Activated CD4-positive, alpha-beta memory T cell treated with anti-CD3 and anti-CD28 coated beads for 36 hours (primary cell): ENCODE data around the gene CCL3. TPM values are rescaled to one million over a fixed set of nuclear protein-coding genes. Genes with fewer than 3 reads are reported as not detected.

ENCODE experiments used
- CTCF ChIA-PET: fragments of 350-600 bp; sonication (Branson Sonifier 250); formaldehyde crosslinking; loops from one replicate; lab custom pipeline; 2021; ENCODE audit warnings: antibody characterized with exemption, inconsistent platforms; lab: Charles Lee
- POLR2A ChIA-PET: fragments of 350-600 bp; sonication (Branson Sonifier 250); formaldehyde crosslinking; loops from one replicate; lab custom pipeline; 2021; ENCODE audit warnings: antibody characterized with exemption; lab: Charles Lee
- DNase-seq: peaks from one replicate; pipeline ENCODE4 v3.0.0-alpha.2; 2020
- H3K27ac Mint-ChIP-seq: one replicate; pipeline ENCODE4 v1.8.0; 2021; ENCODE audit warnings: mixed read lengths
- H3K27me3 Mint-ChIP-seq: one replicate; pipeline ENCODE4 v1.8.0; 2021; ENCODE audit warnings: mixed read lengths
- H3K36me3 Mint-ChIP-seq: one replicate; pipeline ENCODE4 v1.8.0; 2021; ENCODE audit warnings: mixed read lengths
- H3K4me1 Mint-ChIP-seq: one replicate; pipeline ENCODE4 v1.8.0; 2021; ENCODE audit warnings: low read depth, mixed read lengths
- H3K4me3 Mint-ChIP-seq: one replicate; pipeline ENCODE4 v1.8.0; 2021; ENCODE audit warnings: mild to moderate bottlenecking, mixed read lengths
- H3K9me3 Mint-ChIP-seq: one replicate; pipeline ENCODE4 v1.8.0; 2021; ENCODE audit warnings: mixed read lengths
- intact Hi-C: fragments of 100-400 bp; cut with micrococcal nuclease; formaldehyde crosslinking; loops from one replicate; pipeline ENCODE4 v1.15.1; 2023
- total RNA-seq, 2 experiments: library from RNA; stranded (reverse); gene quantifications; one replicate each; pipeline ENCODE4 v1.2.3, GENCODE V29; 2021

CCL3 gene
- total RNA-seq = 100 to 1,000 TPM; 981 to 989 TPM

DNA sequence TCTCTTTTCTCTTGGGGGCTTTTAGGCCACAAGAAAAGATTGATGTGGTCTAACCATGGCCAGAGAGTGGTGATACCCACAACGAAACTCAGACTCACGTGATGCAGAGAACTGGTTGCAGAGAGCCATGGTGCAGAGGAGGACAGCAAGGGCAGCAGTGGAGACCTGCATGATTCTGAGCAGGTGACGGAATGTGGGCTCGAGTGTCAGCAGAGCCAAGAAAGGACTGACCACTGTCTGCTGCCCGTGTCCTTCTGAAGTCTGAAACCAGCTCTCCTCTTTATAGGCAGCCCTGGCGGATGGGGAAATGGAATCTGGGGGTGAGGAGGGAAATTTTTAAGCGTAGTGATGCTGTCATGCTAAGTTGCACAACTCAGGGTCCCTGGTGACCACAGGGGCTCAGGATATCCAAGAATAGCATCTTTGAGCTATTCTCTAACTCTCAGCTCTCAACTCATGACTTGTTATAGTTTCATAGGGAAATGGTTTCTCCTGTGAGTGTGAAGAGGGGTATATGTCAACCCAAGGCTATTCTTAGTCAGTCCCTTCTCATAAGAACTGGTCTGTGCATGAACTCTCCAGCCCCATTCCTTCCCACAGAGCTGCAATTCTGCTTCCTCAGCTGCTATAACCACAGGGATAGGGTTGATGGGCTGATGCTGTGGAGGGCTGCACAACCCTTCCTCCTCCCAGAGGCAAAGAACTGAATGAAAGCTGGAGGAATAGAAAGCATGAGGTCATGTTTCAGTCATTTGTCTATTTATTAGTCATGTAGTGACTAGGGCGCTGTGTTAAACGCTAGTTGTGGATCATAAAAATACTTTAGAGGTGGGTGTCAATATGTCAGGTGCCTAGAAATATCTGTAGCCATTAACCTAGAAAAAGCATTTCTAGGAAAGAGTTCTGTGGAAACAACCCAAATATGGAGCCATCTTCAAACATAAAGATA lies at the start of gene CCL3:
Gene CCL3, minus strand, starts transcription at position 256 of the 949 bp plus-strand sequence. Its CDS starts 85 bp downstream, at position 171.
- Mint-ChIP-seq H3K9me3 (no peaks in the 10 kb centered on the region), H3K4me3 (peak within 1 kb of the TSS; percentile 64), H3K4me1 (peaks cover 56% of the 10 kb centered on the region), H3K36me3 (peaks cover 4% of the 10 kb centered on the region), H3K27ac (peak within 1 kb of the TSS; percentile 74), H3K27me3 (peaks cover 26% of the 10 kb centered on the region)
- peak; percentile 79 for DNase-seq
- intact Hi-C loops = loop anchor here (1.0 to 5.0 kb wide), 5 partner anchors 8 to 843 kb away; partner anchors contain the start of gene CCL5
- ChIA-PET POLR2A (interaction anchor here (0.7 to 5.2 kb wide), 13 partner anchors 8 to 281 kb away, joined by 3 to 71 read pairs (median 4); partner anchors contain the start of genes CCL4 and TAF15), CTCF (interaction anchor here (1.2 to 6.0 kb wide), 10 partner anchors 13 to 393 kb away, joined by 3 to 56 read pairs (median 4); partner anchors contain the start of gene CCL4)

DNA sequence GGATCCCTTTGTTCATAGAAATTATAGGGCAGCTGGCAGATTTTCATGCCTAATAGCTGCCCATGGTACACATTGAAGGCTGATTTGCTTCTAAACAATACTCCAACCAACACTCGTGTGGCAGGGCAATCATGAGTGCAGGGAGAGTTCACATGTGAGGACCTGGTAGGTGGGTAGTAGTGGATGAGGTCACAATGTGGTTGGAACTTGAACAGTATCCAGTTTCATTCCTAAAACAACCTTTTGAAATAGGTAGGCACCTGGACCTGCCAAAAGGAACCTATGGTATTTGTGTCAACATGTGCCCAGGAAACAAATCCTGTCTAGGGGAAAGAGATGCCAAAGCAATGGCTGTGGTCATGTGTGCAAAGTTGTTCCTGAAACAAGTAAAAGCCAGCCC lies 46.5 kb upstream of the CCL3 start:
- Mint-ChIP-seq H3K27me3 (peaks cover 21% of the 10 kb centered on the region), H3K4me1 (no peaks in the 10 kb centered on the region), H3K9me3 (no peaks in the 10 kb centered on the region), H3K27ac (no peak overlapping the region), H3K36me3 (no peaks in the 10 kb centered on the region), H3K4me3 (no peak overlapping the region)
- ChIA-PET CTCF (interaction anchor here (1.0 to 1.4 kb wide), 2 partner anchors 13 to 167 kb away, joined by 3 to 6 read pairs; no protein-coding TSS in a partner anchor), POLR2A (no interaction called here)
- DNase-seq = no peak
- intact Hi-C loops = no loop called here

DNA sequence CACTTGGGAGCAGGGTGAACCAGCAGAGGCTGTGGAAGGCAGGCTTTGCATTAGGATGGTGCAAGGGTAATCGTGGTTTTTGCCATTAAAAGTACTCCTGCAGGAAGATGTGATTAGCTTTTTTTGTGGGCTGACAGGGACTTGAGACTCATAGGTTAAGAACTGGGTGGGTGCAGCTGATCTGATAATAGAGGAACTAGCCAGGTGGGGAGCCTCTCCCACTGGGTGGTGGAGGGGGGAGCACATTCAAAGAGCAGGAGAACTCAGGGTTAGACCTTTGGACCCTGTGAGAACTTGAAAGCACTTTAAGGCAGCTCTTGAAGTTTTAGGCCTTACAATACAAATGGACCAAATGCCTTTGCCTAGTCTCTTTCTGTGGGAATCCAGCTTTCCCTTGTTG lies 46.1 kb upstream of the CCL3 start:
- DNase-seq = no peak
- no peaks in the 10 kb centered on the region for H3K36me3 Mint-ChIP-seq
- no peak overlapping the region for H3K27ac Mint-ChIP-seq
- H3K9me3 Mint-ChIP-seq = no peaks in the 10 kb centered on the region
- no peak overlapping the region for H3K4me3 Mint-ChIP-seq
- peaks cover 22% of the 10 kb centered on the region for H3K27me3 Mint-ChIP-seq
- ChIA-PET CTCF (interaction anchor here (1.0 to 1.4 kb wide), 2 partner anchors 13 to 167 kb away, joined by 3 to 6 read pairs; no protein-coding TSS in a partner anchor), POLR2A (no interaction called here)
- intact Hi-C loops = no loop called here
- H3K4me1 Mint-ChIP-seq = no peaks in the 10 kb centered on the region

DNA sequence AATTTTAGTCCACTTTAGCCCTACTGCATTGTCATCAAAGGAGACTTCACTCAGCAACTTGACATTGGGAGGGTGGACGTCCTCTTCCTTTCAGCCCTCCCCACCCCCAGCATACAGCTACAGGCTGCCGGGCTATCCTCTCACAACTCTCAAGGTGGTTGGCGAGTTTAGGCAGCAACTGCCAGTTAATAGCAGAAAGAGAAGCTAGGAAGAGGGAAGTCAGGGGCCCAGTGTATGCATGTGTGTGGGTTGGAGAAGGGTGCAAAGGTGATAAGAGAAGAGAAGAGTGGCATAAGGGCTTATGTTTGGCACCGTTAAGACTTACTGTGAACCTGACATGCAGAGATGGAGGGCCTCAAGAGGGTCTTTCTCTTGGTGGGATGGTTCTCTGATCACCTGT lies 45.5 kb upstream of the CCL3 start:
- Mint-ChIP-seq H3K27ac (no peak overlapping the region), H3K4me1 (no peaks in the 10 kb centered on the region), H3K36me3 (no peaks in the 10 kb centered on the region), H3K4me3 (no peak overlapping the region), H3K9me3 (no peaks in the 10 kb centered on the region), H3K27me3 (peaks cover 22% of the 10 kb centered on the region)
- no peak for DNase-seq
- POLR2A ChIA-PET = no interaction called here
- intact Hi-C loops = no loop called here
- CTCF ChIA-PET = interaction anchor here (1.0 to 1.4 kb wide), 2 partner anchors 13 to 166 kb away, joined by 3 to 6 read pairs; no protein-coding TSS in a partner anchor

DNA sequence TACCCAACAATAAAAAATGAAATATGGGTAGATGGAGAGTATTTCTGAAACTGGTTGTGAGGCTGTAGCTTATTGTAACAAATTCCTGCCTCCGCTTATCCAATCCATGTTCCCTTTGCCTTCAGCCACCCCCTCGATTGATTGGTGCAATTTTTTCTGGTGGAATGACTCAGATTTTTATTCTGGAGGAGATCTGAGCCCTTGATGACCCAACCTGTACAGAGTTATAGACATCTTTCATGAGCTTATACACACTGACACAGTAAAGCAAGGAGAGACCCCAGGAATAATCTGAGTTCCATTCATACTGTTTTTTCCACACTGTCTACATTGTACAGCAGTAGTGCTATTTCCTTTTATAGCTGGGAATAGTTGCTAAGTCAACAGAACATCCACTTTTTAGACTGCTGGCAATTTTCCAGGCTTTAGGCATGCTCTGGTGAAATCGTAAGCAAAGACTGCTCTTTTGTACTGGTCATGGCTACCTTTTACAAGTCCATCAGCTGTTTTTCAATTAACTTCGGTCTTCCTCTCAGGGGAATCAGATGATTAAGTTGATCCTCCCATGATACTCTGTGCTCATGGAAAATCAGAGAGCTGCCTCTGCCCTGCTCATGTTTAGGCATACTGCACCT lies 43.8 kb upstream of the CCL3 start:
- no peak for DNase-seq
- ChIA-PET CTCF (interaction anchor here (0.9 to 4.1 kb wide), 6 partner anchors 9 to 386 kb away, joined by 3 to 28 read pairs (median 4); no protein-coding TSS in a partner anchor), POLR2A (no interaction called here)
- Mint-ChIP-seq H3K4me3 (no peak overlapping the region), H3K9me3 (no peaks in the 10 kb centered on the region), H3K27ac (no peak overlapping the region), H3K27me3 (peaks cover 27% of the 10 kb centered on the region), H3K4me1 (no peaks in the 10 kb centered on the region), H3K36me3 (no peaks in the 10 kb centered on the region)
- intact Hi-C loops = loop anchor here (2.0 kb wide), 1 partner anchor 15 kb away; no protein-coding TSS in a partner anchor

DNA sequence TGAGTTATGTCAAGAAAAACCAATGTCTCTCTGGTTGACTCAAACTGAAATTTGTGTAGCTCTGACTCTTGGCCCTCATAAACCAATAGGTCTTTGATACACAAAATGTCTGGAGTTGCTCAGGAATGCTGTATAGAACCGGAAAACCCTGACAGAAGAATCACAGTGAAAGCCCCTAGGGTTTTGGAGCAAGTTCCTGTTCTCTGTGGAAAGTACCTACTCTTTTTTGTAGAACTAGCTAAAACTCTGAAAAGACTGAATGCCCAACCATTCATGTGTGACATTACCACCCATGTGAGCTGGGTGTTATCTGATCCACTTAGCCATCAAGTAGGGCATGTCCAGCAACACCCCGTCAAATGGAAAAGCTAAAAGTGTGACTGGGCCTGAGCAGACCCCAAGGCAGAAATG lies 42.5 kb upstream of the CCL3 start:
- ChIA-PET POLR2A (no interaction called here), CTCF (interaction anchor here (0.9 to 4.1 kb wide), 3 partner anchors 15 to 60 kb away, joined by 3 to 28 read pairs (median 8); no protein-coding TSS in a partner anchor)
- intact Hi-C loops = loop anchor here (2.0 kb wide), 1 partner anchor 14 kb away; no protein-coding TSS in a partner anchor
- Mint-ChIP-seq H3K27me3 (peaks cover 26% of the 10 kb centered on the region), H3K36me3 (no peaks in the 10 kb centered on the region), H3K4me3 (no peak overlapping the region), H3K27ac (no peak overlapping the region), H3K9me3 (no peaks in the 10 kb centered on the region), H3K4me1 (no peaks in the 10 kb centered on the region)
- DNase-seq = no peak

DNA sequence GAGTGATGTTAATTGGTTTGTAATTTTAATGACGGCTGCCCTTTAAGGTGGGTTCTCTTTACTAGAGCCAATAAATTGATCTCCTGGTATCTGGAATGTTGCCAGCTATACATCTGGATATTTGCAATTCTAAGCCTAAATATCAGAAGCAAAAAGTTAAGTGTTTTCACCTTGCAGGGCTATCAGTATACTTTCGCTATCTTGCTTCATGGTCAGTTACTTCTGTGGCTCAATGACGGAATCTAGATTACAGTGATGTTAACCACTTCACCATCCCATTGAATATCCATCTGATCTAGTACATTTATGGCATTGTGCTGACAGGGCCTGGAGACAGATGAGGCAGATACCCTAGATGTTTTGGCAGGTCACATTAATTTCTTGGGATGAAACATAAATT lies 42.0 kb upstream of the CCL3 start:
- H3K36me3 Mint-ChIP-seq = no peaks in the 10 kb centered on the region
- intact Hi-C loops = loop anchor here (2.0 kb wide), 1 partner anchor 13 kb away; no protein-coding TSS in a partner anchor
- ChIA-PET POLR2A (no interaction called here), CTCF (interaction anchor here (0.9 to 4.1 kb wide), 2 partner anchors 15 to 17 kb away, joined by 3 to 28 read pairs; no protein-coding TSS in a partner anchor)
- peaks cover 21% of the 10 kb centered on the region for H3K27me3 Mint-ChIP-seq
- no peak overlapping the region for H3K4me3 Mint-ChIP-seq
- no peak for DNase-seq
- no peaks in the 10 kb centered on the region for H3K9me3 Mint-ChIP-seq
- no peak overlapping the region for H3K27ac Mint-ChIP-seq
- H3K4me1 Mint-ChIP-seq = no peaks in the 10 kb centered on the region

DNA sequence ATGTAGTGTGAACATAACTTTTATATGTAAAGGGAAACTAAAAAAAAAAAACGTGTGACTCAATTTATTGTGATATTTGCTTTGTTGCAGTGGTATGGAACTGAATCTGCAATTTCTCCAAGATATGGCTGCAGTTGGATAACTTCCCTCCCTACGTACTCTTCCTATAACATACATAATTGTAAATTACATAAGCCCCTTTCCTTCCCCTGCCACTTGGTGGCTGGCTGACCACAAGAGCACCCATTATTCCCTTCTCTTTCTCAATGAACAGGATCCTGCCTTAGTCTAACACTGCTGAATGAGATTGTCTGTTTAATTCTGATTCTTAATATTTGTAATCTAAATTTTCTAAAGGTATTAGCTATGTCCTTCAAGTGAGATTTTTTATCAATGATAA lies 41.5 kb upstream of the CCL3 start:
- POLR2A ChIA-PET = no interaction called here
- Mint-ChIP-seq H3K27ac (no peak overlapping the region), H3K27me3 (peaks cover 20% of the 10 kb centered on the region), H3K9me3 (peaks cover 3% of the 10 kb centered on the region), H3K36me3 (no peaks in the 10 kb centered on the region), H3K4me1 (no peaks in the 10 kb centered on the region), H3K4me3 (no peak overlapping the region)
- intact Hi-C loops = no loop called here
- CTCF ChIA-PET = interaction anchor here (4.1 kb wide), 1 partner anchor 18 kb away, joined by 28 read pairs; no protein-coding TSS in a partner anchor
- DNase-seq = no peak

DNA sequence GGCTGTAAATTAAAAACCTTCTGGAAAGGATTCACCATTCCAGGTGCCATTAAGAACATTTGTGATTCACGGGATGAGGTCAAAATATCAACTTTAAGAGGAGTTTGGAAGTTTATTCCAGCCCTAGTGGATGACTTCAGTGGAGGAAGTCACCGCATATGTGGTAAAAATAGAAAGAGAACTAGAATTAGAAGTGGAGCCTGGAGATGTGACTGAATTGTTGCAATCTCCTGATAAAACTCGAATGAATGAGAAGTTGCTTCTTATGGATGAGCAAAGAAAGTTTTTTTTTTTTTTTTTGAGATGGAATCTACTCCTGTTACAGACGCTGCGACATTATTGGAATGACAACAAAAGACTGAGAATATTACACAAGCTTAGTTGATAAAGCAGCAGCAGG lies 40.4 kb upstream of the CCL3 start:
- POLR2A ChIA-PET = no interaction called here
- intact Hi-C loops = no loop called here
- DNase-seq = no peak
- H3K36me3 Mint-ChIP-seq = peaks cover 5% of the 10 kb centered on the region
- H3K4me3 Mint-ChIP-seq = no peak overlapping the region
- CTCF ChIA-PET = interaction anchor here (2.1 to 4.1 kb wide), 2 partner anchors 16 to 19 kb away, joined by 8 to 28 read pairs; no protein-coding TSS in a partner anchor
- H3K4me1 Mint-ChIP-seq = no peaks in the 10 kb centered on the region
- peaks cover 20% of the 10 kb centered on the region for H3K27me3 Mint-ChIP-seq
- H3K27ac Mint-ChIP-seq = no peak overlapping the region
- peaks cover 13% of the 10 kb centered on the region for H3K9me3 Mint-ChIP-seq

DNA sequence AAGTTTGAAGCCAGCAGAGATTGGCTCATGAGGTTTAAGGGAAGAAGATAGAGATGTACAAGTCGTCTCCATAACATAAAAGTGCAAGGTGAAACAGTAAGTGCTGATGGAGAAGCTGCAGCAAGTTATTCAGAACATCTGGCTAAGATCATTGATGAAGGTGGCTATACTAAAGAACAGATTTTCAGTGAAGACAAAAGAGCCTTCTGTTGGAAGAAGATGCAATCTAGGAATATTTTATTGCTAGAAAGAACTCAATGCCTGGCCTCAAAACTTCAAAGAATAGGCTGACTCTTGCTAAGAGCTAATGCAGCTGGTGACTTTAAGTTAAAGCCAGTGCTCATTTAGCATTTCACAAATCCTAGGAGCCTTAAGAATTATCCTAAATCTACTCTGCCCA lies 39.7 kb upstream of the CCL3 start:
- no peak for DNase-seq
- no peak overlapping the region for H3K27ac Mint-ChIP-seq
- H3K9me3 Mint-ChIP-seq = peaks cover 17% of the 10 kb centered on the region
- no peak overlapping the region for H3K4me3 Mint-ChIP-seq
- peaks cover 6% of the 10 kb centered on the region for H3K36me3 Mint-ChIP-seq
- H3K27me3 Mint-ChIP-seq = peaks cover 16% of the 10 kb centered on the region
- no peaks in the 10 kb centered on the region for H3K4me1 Mint-ChIP-seq
- CTCF ChIA-PET = interaction anchor here (1.0 to 4.1 kb wide), 5 partner anchors 17 to 160 kb away, joined by 3 to 28 read pairs (median 8); no protein-coding TSS in a partner anchor
- intact Hi-C loops = no loop called here
- POLR2A ChIA-PET = no interaction called here

DNA sequence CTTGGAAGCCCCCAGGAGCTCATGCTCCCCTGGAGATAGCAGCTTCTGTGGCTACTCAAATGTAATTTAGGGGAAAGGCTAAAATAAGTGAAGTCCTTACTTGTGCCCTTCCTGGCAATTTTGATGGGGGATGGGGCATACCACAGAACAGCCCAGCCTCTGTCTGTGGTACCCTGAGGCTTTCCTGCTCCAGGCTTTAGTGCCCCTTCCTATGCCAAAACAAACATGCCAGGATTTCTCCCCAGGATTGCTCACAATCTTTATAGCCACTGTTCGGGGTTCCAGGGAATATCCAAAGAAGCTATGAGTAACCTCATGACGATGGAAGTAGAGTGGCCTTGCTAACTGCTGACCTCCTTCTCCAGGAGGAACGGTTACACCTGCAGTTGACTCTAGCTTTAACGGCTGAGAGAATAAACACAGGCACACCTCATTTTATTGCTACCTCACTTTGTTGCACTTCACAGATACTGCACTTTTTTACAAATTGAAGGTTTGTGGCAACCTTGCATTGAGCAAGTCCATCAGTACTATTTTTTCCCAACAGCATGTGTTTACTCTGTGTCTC lies 38.6 kb upstream of the CCL3 start:
- POLR2A ChIA-PET = no interaction called here
- H3K4me1 Mint-ChIP-seq = no peaks in the 10 kb centered on the region
- peaks cover 17% of the 10 kb centered on the region for H3K9me3 Mint-ChIP-seq
- CTCF ChIA-PET = interaction anchor here (0.6 to 2.6 kb wide), 8 partner anchors 12 to 1321 kb away, joined by 3 to 8 read pairs (median 6); no protein-coding TSS in a partner anchor
- intact Hi-C loops = no loop called here
- H3K27me3 Mint-ChIP-seq = peaks cover 16% of the 10 kb centered on the region
- no peak overlapping the region for H3K4me3 Mint-ChIP-seq
- no peak overlapping the region for H3K27ac Mint-ChIP-seq
- DNase-seq = no peak
- H3K36me3 Mint-ChIP-seq = peaks cover 6% of the 10 kb centered on the region
